Liver (tissue), 3 donors: ENCODE results near the gene PAPPA2.

Experiments
- ATF3 ChIP-seq: IDR thresholded peaks from 2 replicates; pipeline ENCODE4 v1.6.1; 2016; ENCODE audit warnings: antibody characterized with exemption
- CTCF ChIP-seq: fragments of 150-350 bp; IDR thresholded peaks from 2 replicates; pipeline ENCODE4 v1.5.1; 2017; ENCODE audit warnings: improper control_type of control experiment, low read depth, low read length; ENCODE audit not compliant: missing input control
- REST ChIP-seq: IDR thresholded peaks from 2 replicates; pipeline ENCODE4 v1.6.1; 2016; ENCODE audit warnings: antibody characterized with exemption, mild to moderate bottlenecking
- RXRA ChIP-seq, 2 donors: IDR thresholded peaks; 2 replicates each; pipeline ENCODE4 v1.6.1; 2017 to 2018; ENCODE audit warnings: antibody characterized with exemption in 2 of 2, mild to moderate bottlenecking in 1 of 2
- SP1 ChIP-seq: IDR thresholded peaks from 2 replicates; pipeline ENCODE4 v1.6.1; 2018; ENCODE audit warnings: antibody characterized with exemption, mild to moderate bottlenecking
- donor health status: healthy.
- donor health status: healthy.

GRCh38 chr1:176884286-176884685 lies 421.3 kb downstream of the PAPPA2 start:
- TF ChIP-seq REST: no peak
- no peak for TF ChIP-seq CTCF
- TF ChIP-seq SP1: no peak
- no peak for TF ChIP-seq ATF3
- no peak for TF ChIP-seq RXRA (IDR thresholded peaks at IDR 0.05)
